Left lung (tissue), 10 donors: ENCODE measurements around the gene ZNF296. TPM values are rescaled to one million over a fixed set of nuclear protein-coding genes. Genes with fewer than 3 reads are reported as not detected.

ENCODE experiments used
- ATAC-seq: fragments of 200-7000 bp; cut with Tn5 transposase; one replicate; pipeline ENCODE4 v1.9.1; 2020; ENCODE audit warnings: moderate library complexity
- DNase-seq, 4 donors: peaks; one replicate each; pipeline ENCODE4 v3.0.0-alpha.2; 2013 to 2020
- H3K27ac ChIP-seq, 2 donors: fragments of 200-600 bp; sonication (generic) in 1 of 2; one replicate each; pipeline versions ENCODE4 v1.5.0 to v1.8.0; 2020 to 2021
- H3K27me3 ChIP-seq, 2 donors: fragments of 200-600 bp; sonication (generic) in 1 of 2; one replicate each; pipeline versions ENCODE4 v1.5.0 to v1.8.0; 2020 to 2021
- H3K36me3 ChIP-seq, 2 donors: fragments of 200-600 bp; sonication (generic) in 1 of 2; one replicate each; pipeline versions ENCODE4 v1.5.0 to v1.8.0; 2020 to 2021
- H3K4me1 ChIP-seq, 2 donors: fragments of 200-600 bp; one replicate each; pipeline ENCODE4 v1.8.0; 2021
- H3K4me3 ChIP-seq, 2 donors: fragments of 200-600 bp; sonication (generic) in 1 of 2; one replicate each; pipeline versions ENCODE4 v1.5.0 to v1.8.0; 2020 to 2021; ENCODE audit warnings: mild to moderate bottlenecking in 1 of 2
- H3K9me3 ChIP-seq, 2 donors: fragments of 200-600 bp; sonication (generic) in 1 of 2; one replicate each; pipeline versions ENCODE4 v1.5.0 to v1.8.0; 2020 to 2021
- intact Hi-C, 2 donors: fragments of 100-400 bp; cut with DNase I; formaldehyde crosslinking; loops; one replicate each; pipeline versions ENCODE4 v1.11.2 to v1.14.2; 2022
- polyA plus RNA-seq, 6 donors: library from polyadenylated mRNA; unstranded; fragments of 120-200 nt; gene quantifications; one replicate each; pipeline ENCODE4 v1.2.1, GENCODE V29; 2013; ENCODE audit not compliant: insufficient read length in 6 of 6
- total RNA-seq, 2 donors: library from RNA; stranded (reverse); fragmentation: NEBNext Ultra II Directional; extraction: Animal tissue kit (Norgen Biotek cat#: 25700); gene quantifications; one replicate each; pipeline ENCODE4 v1.2.1, GENCODE V29; 2021
- TF ChIP-seq, protein P1 (sequence below), 2 donors: fragments of 200-600 bp; sonication (generic) in 1 of 2; IDR thresholded peaks; one replicate each; pipeline versions ENCODE4 v1.5.0 to v1.8.0; 2021; ENCODE audit warnings: antibody characterized with exemption in 2 of 2
- donor health status: DM: no; HTN: yes; CAD: no.
- donor health status: DM: no; HTN: no; CAD: no.

The ZNF296 gene
- total and polyA plus RNA-seq, 8 donors, result 0.43 to 2.0 (median 1.0) TPM

GRCh38 chr19:45050036-45050435 lies 26.2 kb downstream of the ZNF296 start:
- Histone ChIP-seq H3K27ac (no peak overlapping the region), H3K9me3 (no peaks in the 10 kb centered on the region), H3K36me3 (peaks cover 0 to 64% of the 10 kb centered on the region in 2 donors), H3K4me3 (no peak overlapping the region), H3K27me3 (no peaks in the 10 kb centered on the region), H3K4me1 (peaks cover 0 to 37% of the 10 kb centered on the region in 2 donors)
- no peak for DNase-seq
- intact Hi-C loops, result no loop called here
- TF ChIP-seq, protein P1, sequence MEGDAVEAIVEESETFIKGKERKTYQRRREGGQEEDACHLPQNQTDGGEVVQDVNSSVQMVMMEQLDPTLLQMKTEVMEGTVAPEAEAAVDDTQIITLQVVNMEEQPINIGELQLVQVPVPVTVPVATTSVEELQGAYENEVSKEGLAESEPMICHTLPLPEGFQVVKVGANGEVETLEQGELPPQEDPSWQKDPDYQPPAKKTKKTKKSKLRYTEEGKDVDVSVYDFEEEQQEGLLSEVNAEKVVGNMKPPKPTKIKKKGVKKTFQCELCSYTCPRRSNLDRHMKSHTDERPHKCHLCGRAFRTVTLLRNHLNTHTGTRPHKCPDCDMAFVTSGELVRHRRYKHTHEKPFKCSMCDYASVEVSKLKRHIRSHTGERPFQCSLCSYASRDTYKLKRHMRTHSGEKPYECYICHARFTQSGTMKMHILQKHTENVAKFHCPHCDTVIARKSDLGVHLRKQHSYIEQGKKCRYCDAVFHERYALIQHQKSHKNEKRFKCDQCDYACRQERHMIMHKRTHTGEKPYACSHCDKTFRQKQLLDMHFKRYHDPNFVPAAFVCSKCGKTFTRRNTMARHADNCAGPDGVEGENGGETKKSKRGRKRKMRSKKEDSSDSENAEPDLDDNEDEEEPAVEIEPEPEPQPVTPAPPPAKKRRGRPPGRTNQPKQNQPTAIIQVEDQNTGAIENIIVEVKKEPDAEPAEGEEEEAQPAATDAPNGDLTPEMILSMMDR (IDR thresholded peaks at IDR 0.05), result no peak
- ATAC-seq, result no peak

DNA sequence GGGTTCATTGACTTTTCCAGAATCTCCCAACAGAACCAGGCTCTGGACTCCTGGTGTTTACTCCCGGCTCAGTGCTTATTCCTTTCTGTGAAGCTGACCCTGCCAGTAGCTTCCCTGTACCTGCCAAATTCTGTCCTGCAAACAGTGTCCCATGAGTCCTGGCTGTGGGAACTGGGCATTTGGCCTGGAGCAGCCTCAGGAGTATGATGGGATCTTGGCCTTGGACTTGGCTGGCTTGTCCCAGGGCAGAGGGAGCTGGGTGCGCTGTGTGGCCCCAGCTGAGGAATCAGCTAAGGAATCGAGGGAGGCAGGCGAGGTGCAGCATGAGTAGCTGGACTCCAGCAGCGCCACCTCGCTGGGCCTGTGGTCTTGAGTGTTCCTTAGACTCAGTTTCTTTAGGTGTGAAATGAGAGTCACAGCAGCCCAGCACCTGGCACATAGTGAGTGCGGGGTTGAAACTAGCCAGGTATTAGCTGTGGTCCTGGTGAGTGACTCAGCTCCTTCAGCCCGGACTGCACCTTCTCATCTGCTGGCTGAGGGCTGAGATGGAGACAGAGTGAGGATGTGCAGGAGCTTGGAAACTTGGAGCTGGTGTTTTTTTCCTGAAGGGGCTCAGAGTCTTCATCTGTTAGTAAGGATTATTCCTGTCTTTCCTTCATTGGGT lies 27.1 kb downstream of the ZNF296 start:
- Histone ChIP-seq H3K27me3 (no peaks in the 10 kb centered on the region), H3K36me3 (peaks cover 0 to 64% of the 10 kb centered on the region in 2 donors), H3K27ac (no peak overlapping the region), H3K4me3 (no peak overlapping the region), H3K4me1 (peaks cover 0 to 45% of the 10 kb centered on the region in 2 donors), H3K9me3 (no peaks in the 10 kb centered on the region)
- TF ChIP-seq, protein P1 (IDR thresholded peaks at IDR 0.05), result no peak
- intact Hi-C loops, result no loop called here
- no peak for ATAC-seq
- DNase-seq, result no peak

DNA sequence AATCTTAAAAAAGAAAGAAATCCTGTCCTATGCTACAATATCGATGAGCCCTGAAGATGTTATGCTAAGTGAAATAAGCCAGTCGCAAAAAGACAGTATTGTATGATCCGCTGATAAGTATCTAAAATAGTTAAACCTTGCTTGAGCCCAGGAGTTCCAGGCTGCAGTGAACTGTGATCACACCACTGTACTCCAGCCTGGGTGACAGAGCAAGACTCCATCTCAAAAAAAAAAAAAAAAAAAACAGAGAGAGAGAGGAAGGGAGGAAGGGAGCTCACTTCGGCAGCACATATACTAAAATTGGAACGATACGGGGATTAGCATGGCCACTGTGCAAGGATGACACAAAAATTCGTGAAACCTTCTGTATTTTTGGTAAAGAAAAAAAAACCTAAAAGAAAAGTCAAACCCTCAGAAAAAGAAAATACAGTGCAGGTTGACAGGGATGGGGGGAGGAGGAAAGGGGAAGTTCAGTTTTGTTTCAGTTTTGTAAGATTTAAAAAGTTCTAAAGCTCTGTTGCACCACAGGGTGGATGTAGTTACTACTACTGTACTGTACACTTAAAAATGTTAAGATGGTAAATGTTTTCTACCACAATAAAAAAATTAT lies 29.0 kb downstream of the ZNF296 start:
- no peaks in the 10 kb centered on the region for H3K9me3 ChIP-seq
- H3K4me3 ChIP-seq, result no peak overlapping the region
- DNase-seq (no peak), ATAC-seq (peak; percentile 41)
- peaks cover 0 to 52% of the 10 kb centered on the region in 2 donors for H3K4me1 ChIP-seq
- intact Hi-C loops, result no loop called here
- H3K27ac ChIP-seq, result peak overlapping the region in 1 of 2 donors; percentile 74
- TF ChIP-seq, protein P1 (IDR thresholded peaks at IDR 0.05), result no peak
- peaks cover 0 to 62% of the 10 kb centered on the region in 2 donors for H3K36me3 ChIP-seq
- H3K27me3 ChIP-seq, result no peaks in the 10 kb centered on the region

DNA sequence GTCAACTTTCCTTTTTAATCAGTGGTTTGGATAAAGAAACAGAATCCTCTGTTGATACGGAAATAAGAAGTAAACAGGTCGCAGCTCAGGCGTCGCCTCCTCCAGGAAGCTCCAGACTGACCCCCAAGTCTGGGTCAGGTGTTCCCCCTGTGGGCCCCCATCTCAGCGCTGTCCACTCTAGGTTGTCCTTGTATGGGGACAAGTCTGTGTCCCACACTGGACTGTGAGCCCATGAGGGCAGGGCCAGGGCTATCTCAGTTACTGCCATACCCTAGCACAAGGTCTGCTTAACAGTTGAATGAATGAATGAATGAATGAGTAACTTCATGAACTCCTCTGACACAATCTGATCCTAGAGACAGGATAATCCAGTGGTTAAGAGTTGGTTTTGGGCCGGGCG lies 29.9 kb downstream of the ZNF296 start:
- H3K36me3 ChIP-seq, result peaks cover 0 to 62% of the 10 kb centered on the region in 2 donors
- ATAC-seq, result no peak
- H3K27ac ChIP-seq, result peak overlapping the region in 1 of 2 donors; percentile 74
- peaks cover 0 to 61% of the 10 kb centered on the region in 2 donors for H3K4me1 ChIP-seq
- H3K9me3 ChIP-seq, result no peaks in the 10 kb centered on the region
- no peaks in the 10 kb centered on the region for H3K27me3 ChIP-seq
- no peak overlapping the region for H3K4me3 ChIP-seq
- TF ChIP-seq, protein P1 (IDR thresholded peaks at IDR 0.05), result no peak
- no peak for DNase-seq
- intact Hi-C loops, result no loop called here

DNA sequence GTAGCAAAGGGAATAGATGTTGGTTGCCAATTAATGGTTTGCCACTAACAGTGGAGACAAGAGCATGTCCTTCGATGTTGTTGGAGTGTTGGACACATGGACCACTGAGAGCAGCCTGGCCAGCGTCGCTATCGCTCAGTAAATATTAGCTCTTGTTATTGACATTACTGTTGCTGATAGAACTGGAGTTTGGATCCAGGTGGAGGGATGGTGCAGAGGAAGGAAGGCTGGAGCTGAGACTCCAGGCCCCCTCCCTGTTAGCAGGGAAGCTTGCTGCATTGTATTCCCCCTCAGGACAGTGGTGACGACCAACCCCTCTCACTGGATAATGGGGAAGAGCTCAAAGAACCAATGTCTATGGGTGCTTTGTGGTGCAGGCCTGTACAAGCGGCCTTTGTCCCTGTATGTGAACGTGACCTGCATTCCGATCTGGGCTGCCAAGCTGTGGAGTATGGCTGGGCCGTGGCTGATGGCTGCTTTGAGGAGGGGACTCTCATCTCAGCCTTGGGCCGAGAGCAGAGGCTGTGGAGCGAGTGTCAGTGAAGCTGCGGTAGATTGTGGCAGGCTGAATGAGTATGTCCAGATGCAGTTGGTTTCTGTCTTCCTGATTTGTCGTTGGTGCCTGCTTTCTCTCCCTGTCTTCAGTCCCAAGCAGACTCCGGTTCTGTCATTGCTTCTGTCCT lies 30.5 kb downstream of the ZNF296 start:
- Histone ChIP-seq H3K27ac (peak overlapping the region in 1 of 2 donors; percentile 20), H3K27me3 (no peaks in the 10 kb centered on the region), H3K36me3 (peaks cover 0 to 65% of the 10 kb centered on the region in 2 donors), H3K4me1 (peaks cover 0 to 67% of the 10 kb centered on the region in 2 donors), H3K4me3 (no peak overlapping the region), H3K9me3 (no peaks in the 10 kb centered on the region)
- DNase-seq, result no peak
- intact Hi-C loops, result no loop called here
- ATAC-seq, result peak; percentile 72
- TF ChIP-seq, protein P1 (IDR thresholded peaks at IDR 0.05), result no peak
